AG04450 (cell line): ENCODE results near the gene TULP4. TPM values are rescaled to one million over a fixed set of nuclear protein-coding genes. Genes with fewer than 3 reads are reported as not detected.

ENCODE experiments used
- CTCF ChIA-PET: fragments of 300-600, 350-600 bp; formaldehyde crosslinking; extraction: SDS; loops from one replicate; lab custom pipeline; 2022; ENCODE audit warnings: antibody characterized with exemption, inconsistent platforms; lab: Charles Lee
- POLR2A ChIA-PET: fragments of 350-600 bp; formaldehyde crosslinking; extraction: SDS; loops from one replicate; lab custom pipeline; 2021; ENCODE audit warnings: antibody characterized with exemption, inconsistent platforms; lab: Yijun Ruan, JAX
- DNase-seq: peaks from one replicate; pipeline ENCODE4 v3.0.0-alpha.2; 2011; ENCODE audit warnings: low read depth, low spot score
- H3K27ac ChIP-seq: one replicate; pipeline ENCODE4 v1.5.1; 2012; ENCODE audit warnings: low read depth, low read length, control low read depth
- H3K27me3 ChIP-seq: one replicate; pipeline ENCODE4 v1.6.0; 2012; ENCODE audit warnings: low read length; ENCODE audit not compliant: control insufficient read depth, insufficient read depth
- H3K4me3 ChIP-seq: 2 replicates; pipeline ENCODE4 v1.5.1; 2011; ENCODE audit warnings: mild to moderate bottlenecking, low read depth, low read length, control low read depth
- H3K9me3 ChIP-seq: 2 replicates; pipeline ENCODE4 v1.5.1; 2012; ENCODE audit warnings: low read length; ENCODE audit not compliant: control insufficient read depth, insufficient read depth
- polyA plus RNA-seq: library from polyadenylated mRNA; depleted of rRNA; stranded (reverse); fragments of >200 nt; gene quantifications from 2 replicates; pipeline ENCODE4 v1.2.3, GENCODE V29; 2011; rRNA removed
- small RNA-seq: library from RNA; depleted of rRNA; stranded (forward); fragments of <200 nt; gene quantifications from one replicate; pipeline ENCODE3, GENCODE V24; 2012; ENCODE audit warnings: low read depth; ENCODE audit not compliant: insufficient read length
- TF ChIP-seq, protein P1 (sequence below): IDR thresholded peaks from 2 replicates; pipeline ENCODE4 v1.5.1; 2011; ENCODE audit warnings: low read depth, low read length, control low read depth, inconsistent platforms

TULP4 gene
- polyA plus RNA-seq, 1 experiment = 15.9 TPM

DNA sequence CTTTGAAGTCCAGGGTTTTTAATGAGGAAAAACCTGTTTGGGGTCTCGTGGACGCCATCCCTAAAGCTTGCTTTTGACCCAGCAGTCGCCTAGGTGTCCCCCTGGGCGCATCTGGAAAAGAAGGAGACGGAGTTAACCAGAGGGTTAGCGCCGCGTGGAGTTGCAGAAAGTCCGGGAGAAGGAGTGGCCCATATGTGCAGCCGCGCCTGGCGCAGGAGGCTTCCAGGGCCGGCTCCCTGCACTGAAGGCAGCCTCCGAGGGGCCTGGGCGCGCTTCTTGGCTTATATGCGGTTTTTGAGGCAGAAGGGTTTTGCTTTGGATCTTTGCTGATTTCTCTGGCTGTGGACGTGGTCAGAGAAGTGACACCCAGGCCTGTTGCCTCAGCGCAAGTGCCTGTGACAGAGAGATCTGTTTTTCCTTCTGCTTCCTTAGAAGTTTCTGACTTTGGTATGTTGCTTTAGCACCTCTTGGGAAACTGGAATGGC lies 248.6 kb downstream of the TULP4 start:
- no peaks in the 10 kb centered on the region for H3K9me3 ChIP-seq
- peak overlapping the region; percentile 80 for H3K4me3 ChIP-seq
- no peak for DNase-seq
- no peaks in the 10 kb centered on the region for H3K27me3 ChIP-seq
- ChIA-PET POLR2A (no interaction called here), CTCF (interaction anchor here (0.6 kb wide), 1 partner anchor 179 kb away, joined by 3 read pairs; no protein-coding TSS in a partner anchor)
- TF ChIP-seq, protein P1, sequence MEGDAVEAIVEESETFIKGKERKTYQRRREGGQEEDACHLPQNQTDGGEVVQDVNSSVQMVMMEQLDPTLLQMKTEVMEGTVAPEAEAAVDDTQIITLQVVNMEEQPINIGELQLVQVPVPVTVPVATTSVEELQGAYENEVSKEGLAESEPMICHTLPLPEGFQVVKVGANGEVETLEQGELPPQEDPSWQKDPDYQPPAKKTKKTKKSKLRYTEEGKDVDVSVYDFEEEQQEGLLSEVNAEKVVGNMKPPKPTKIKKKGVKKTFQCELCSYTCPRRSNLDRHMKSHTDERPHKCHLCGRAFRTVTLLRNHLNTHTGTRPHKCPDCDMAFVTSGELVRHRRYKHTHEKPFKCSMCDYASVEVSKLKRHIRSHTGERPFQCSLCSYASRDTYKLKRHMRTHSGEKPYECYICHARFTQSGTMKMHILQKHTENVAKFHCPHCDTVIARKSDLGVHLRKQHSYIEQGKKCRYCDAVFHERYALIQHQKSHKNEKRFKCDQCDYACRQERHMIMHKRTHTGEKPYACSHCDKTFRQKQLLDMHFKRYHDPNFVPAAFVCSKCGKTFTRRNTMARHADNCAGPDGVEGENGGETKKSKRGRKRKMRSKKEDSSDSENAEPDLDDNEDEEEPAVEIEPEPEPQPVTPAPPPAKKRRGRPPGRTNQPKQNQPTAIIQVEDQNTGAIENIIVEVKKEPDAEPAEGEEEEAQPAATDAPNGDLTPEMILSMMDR = no peak
- H3K27ac ChIP-seq = peak overlapping the region; percentile 31

Small RNA genes within 50 kb of the gene (small RNA-seq; reads per million reads assigned to genes)
- not detected for gene RN7SL173P

Other genes with a start within 250 kb of the TULP4 start
- 11.2 and 14.5 TPM in 2 replicates for gene SERAC1, start 144.2 kb upstream of the TULP4 start, polyA plus RNA-seq
- 21.4 and 27.5 TPM in 2 replicates for gene GTF2H5, start 144.1 kb upstream of the TULP4 start, polyA plus RNA-seq
- gene TMEM181, start 247.6 kb downstream of the TULP4 start, polyA plus RNA-seq = 33.3 and 44.1 TPM in 2 replicates